Vagina (tissue), 2 donors: Measurements from ENCODE around the gene SLAMF9. TPM values are rescaled to one million over a fixed set of nuclear protein-coding genes. Genes with fewer than 3 reads are reported as not detected.

Experiments
- DNase-seq, 2 donors: peaks; one replicate each; pipeline ENCODE4 v3.0.0-alpha.2; 2017; ENCODE audit errors: extremely low spot score in 2 of 2
- H3K27ac ChIP-seq: fragments of 200-600 bp; sonication (generic); one replicate; pipeline ENCODE4 v1.5.1; 2019
- H3K27me3 ChIP-seq: fragments of 200-600 bp; sonication (generic); one replicate; pipeline ENCODE4 v1.5.1; 2019
- H3K36me3 ChIP-seq, 2 donors: fragments of 200-600 bp; sonication (generic); one replicate each; pipeline ENCODE4 v1.5.1; 2017 to 2019
- H3K4me1 ChIP-seq: fragments of 200-600 bp; sonication (generic); one replicate; pipeline ENCODE4 v1.5.1; 2019
- H3K4me3 ChIP-seq, 2 donors: fragments of 200-600 bp; sonication (generic); 1 replicate in 1 of 2; 2 replicates in 1 of 2; pipeline ENCODE4 v1.5.1; 2016 to 2019
- H3K9me3 ChIP-seq: fragments of 200-600 bp; sonication (generic); one replicate; pipeline ENCODE4 v1.5.1; 2019
- POLR2A ChIP-seq, 2 donors: fragments of 450-650 bp; IDR thresholded peaks; one replicate each; pipeline ENCODE4 v1.6.1; 2017; ENCODE audit warnings: antibody characterized with exemption in 2 of 2, mild to moderate bottlenecking in 2 of 2, moderate library complexity in 2 of 2
- POLR2AphosphoS5 ChIP-seq, 2 donors: sonication (generic); formaldehyde crosslinking; IDR thresholded peaks; one replicate each; pipeline ENCODE4 v1.9.0; 2017; ENCODE audit warnings: antibody characterized with exemption in 2 of 2, mild to moderate bottlenecking in 2 of 2, low read depth in 1 of 2; ENCODE audit not compliant: insufficient read depth in 1 of 2
- intact Hi-C: fragments of 100-400 bp; cut with DNase I; formaldehyde crosslinking; loops from one replicate; pipeline ENCODE4 v1.15.1; 2023
- total RNA-seq: library from RNA; depleted of rRNA; stranded (reverse); fragments of >200 nt; gene quantifications from one replicate; pipeline ENCODE4 v1.2.3, GENCODE V29; 2016
- TF ChIP-seq, protein P1 (sequence below), 3 experiments: fragments of 450-650 bp in 2 of 3; fragments of 200-600 bp in 1 of 3; sonication (generic) in 1 of 3; IDR thresholded peaks; one replicate each; pipeline ENCODE4 v1.5.1; 2017 to 2019; ENCODE audit warnings: antibody characterized with exemption in 3 of 3, mild to moderate bottlenecking in 2 of 3, moderate library complexity in 2 of 3

Gene SLAMF9
- total RNA-seq, 1 donor from 2014 or later, result not detected

DNA sequence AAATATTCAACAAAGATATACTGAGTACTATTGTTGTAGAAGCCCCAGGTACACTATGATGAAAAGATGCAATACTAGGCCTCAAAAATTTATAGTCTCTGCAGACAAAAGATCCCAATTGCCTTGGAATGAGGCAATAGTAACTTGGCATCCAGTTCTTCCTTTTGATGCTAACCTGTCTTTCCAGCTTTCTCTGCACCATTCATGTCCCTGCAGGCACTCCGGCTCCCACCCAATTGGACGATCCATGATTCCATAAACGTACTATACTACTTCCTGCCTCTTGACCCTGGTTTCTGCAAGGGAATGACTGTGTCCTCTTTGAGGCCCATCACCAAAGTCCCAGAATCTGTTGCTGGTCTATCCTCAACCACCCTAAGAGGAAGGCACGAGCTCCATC lies 20.7 kb downstream of the SLAMF9 start:
- H3K4me1 ChIP-seq, result peaks cover 36% of the 10 kb centered on the region
- intact Hi-C loops, result no loop called here

DNA sequence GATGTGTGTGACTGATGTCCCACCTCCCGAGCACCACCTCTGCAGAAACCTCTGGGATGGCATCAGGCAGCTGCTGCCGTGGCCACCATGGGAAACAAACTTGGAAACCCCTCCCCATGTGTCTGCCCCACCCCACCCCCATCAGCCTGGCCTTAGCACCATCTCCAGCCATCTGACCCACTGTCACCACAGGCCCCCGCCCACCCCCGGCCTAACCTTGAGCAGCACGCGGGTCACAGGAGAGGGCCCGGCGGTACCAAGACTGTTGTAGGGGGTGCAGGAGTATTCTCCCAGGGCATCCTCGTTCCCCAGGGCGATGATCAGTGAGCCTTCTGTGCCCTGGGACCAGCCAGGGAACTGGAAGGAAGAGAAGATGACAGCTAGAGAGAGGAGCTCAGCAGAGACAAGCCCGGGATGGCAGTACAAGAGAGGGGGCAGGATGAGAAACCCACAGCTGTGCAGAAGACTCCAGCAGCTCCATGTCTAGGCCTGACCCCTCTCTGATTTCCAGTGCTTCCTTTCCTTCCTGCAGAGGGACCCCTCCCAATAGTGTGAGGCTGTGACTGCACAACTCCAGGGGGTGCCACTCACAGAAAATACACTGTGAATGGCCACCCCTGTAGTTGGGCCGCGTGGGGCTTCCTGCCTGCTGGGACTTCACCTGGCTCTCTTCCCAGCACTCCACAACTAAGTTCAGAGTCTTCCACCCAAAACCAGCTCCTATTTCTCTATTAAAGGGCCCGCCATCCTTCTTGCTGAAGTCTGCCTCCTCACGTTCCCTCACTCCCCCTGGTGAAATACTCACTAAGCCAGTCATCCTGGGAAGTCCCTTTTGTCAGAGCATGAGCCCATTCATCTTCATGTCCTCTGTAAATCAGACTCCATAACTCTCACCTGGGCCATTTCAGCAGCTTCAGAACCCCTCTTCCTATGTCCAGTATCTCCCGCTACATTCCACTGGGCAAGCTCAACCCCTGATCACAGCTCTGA lies 21.4 kb downstream of the SLAMF9 start:
- H3K9me3 ChIP-seq, result no peaks in the 10 kb centered on the region
- no peak overlapping the region for H3K4me3 ChIP-seq
- peaks cover 29% of the 10 kb centered on the region for H3K4me1 ChIP-seq
- peak overlapping the region; percentile 13 for H3K27ac ChIP-seq
- intact Hi-C loops, result no loop called here
- no peaks in the 10 kb centered on the region for H3K36me3 ChIP-seq
- DNase-seq, result no peak
- no peaks in the 10 kb centered on the region for H3K27me3 ChIP-seq
- TF ChIP-seq POLR2A (IDR thresholded peaks at IDR 0.05) (no peak), POLR2AphosphoS5 (IDR thresholded peaks at IDR 0.05; ENCODE audit: insufficient read depth in 1 of 2, low read depth in 1 of 2) (no peak)
- TF ChIP-seq, protein P1, sequence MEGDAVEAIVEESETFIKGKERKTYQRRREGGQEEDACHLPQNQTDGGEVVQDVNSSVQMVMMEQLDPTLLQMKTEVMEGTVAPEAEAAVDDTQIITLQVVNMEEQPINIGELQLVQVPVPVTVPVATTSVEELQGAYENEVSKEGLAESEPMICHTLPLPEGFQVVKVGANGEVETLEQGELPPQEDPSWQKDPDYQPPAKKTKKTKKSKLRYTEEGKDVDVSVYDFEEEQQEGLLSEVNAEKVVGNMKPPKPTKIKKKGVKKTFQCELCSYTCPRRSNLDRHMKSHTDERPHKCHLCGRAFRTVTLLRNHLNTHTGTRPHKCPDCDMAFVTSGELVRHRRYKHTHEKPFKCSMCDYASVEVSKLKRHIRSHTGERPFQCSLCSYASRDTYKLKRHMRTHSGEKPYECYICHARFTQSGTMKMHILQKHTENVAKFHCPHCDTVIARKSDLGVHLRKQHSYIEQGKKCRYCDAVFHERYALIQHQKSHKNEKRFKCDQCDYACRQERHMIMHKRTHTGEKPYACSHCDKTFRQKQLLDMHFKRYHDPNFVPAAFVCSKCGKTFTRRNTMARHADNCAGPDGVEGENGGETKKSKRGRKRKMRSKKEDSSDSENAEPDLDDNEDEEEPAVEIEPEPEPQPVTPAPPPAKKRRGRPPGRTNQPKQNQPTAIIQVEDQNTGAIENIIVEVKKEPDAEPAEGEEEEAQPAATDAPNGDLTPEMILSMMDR (IDR thresholded peaks at IDR 0.05), result no peak

More for the DNA sequence above, 20.7 kb downstream of the SLAMF9 start:
- H3K27me3 ChIP-seq, result no peaks in the 10 kb centered on the region
- no peak overlapping the region for H3K4me3 ChIP-seq
- no peaks in the 10 kb centered on the region for H3K9me3 ChIP-seq
- no peaks in the 10 kb centered on the region for H3K36me3 ChIP-seq
- TF ChIP-seq, protein P1 (IDR thresholded peaks at IDR 0.05), result no peak
- TF ChIP-seq POLR2A (IDR thresholded peaks at IDR 0.05) (no peak), POLR2AphosphoS5 (IDR thresholded peaks at IDR 0.05; ENCODE audit: insufficient read depth in 1 of 2, low read depth in 1 of 2) (no peak)
- no peak overlapping the region for H3K27ac ChIP-seq
- DNase-seq, result no peak

DNA sequence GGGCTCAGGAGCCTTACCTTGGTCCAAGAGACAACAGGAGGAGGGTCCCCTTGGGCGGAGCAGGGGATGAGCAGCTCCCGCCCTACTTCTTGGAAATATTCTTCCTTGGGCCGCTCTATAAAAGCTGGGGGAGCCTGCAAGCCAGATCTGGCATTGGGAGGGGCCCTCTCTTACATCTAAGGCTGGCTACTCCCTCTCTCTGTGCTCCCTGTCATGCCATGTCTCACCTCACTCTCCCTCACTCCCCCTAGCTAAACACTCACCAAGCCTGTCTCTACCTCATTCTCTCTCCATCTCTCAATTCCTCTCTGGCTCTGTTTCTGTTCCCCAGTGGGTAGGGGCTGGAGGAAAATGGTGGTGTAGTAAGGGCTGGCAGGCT lies 22.3 kb downstream of the SLAMF9 start:
- Histone ChIP-seq H3K36me3 (no peaks in the 10 kb centered on the region), H3K4me3 (no peak overlapping the region), H3K4me1 (peaks cover 22% of the 10 kb centered on the region), H3K27ac (no peak overlapping the region), H3K9me3 (no peaks in the 10 kb centered on the region), H3K27me3 (no peaks in the 10 kb centered on the region)
- TF ChIP-seq POLR2A (IDR thresholded peaks at IDR 0.05) (no peak), POLR2AphosphoS5 (IDR thresholded peaks at IDR 0.05; ENCODE audit: insufficient read depth in 1 of 2, low read depth in 1 of 2) (no peak)
- TF ChIP-seq, protein P1 (IDR thresholded peaks at IDR 0.05), result no peak
- intact Hi-C loops, result no loop called here
- no peak for DNase-seq

DNA sequence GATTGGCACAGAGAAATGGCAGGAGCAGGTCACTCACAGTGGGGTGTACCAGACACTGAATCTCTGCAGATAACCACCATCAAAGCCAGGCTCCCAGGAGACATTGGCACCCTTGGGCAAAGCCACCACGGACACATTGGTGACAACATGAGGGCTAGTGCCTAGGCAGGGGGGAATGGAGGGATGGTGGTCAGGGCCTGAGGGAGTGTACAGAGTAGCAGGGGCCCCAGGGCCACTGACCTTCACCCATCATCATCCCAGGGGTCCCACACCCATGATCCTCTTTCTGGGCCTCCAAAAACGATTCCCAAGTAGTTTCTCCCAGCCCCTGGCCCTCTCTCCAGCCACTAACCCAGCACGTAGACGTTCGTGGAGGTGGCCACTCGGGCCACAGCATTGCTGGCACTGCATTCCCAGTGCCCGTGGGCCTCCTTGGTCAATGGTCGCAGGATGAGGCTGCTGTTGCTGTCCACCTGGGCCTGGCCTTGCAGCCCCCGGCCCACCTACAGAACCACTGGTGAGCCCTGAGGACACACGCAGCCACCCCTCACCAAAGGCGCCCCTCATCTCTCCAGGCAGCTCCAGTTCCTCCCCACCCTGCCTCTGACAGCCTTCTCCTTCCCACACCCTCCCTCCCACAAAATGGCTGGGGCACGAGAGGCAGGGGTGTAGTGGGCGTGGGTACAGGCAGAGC lies 22.8 kb downstream of the SLAMF9 start:
- DNase-seq, result no peak
- Histone ChIP-seq H3K4me3 (no peak overlapping the region), H3K36me3 (no peaks in the 10 kb centered on the region), H3K27ac (no peak overlapping the region), H3K27me3 (no peaks in the 10 kb centered on the region), H3K4me1 (peaks cover 23% of the 10 kb centered on the region), H3K9me3 (no peaks in the 10 kb centered on the region)
- intact Hi-C loops, result no loop called here
- TF ChIP-seq POLR2A (IDR thresholded peaks at IDR 0.05) (no peak), POLR2AphosphoS5 (IDR thresholded peaks at IDR 0.05; ENCODE audit: insufficient read depth in 1 of 2, low read depth in 1 of 2) (no peak)
- TF ChIP-seq, protein P1 (IDR thresholded peaks at IDR 0.05), result no peak
